ENCODE data around the gene CENPC. TPM values are rescaled to one million over a fixed set of nuclear protein-coding genes. Genes with fewer than 3 reads are reported as not detected.

The CENPC gene
- total and polyA plus RNA-seq, 2 donors (not counting 3 experiments of a cell fraction or from before 2014, with no cell fraction given) = 3.6 to 26.4 TPM

GRCh38 chr4:67475155-67475554 is 70.1 kb downstream of the CENPC start:
- H3K27ac ChIP-seq (ENCODE audit: insufficient read depth, low read depth, low read length) = no peak overlapping the region
- no peaks in the 10 kb centered on the region for H3K9me1 ChIP-seq (replicated peaks; ENCODE audit: control insufficient read depth, extremely low read depth, insufficient read depth, low read length)
- no peak for FAIRE-seq
- intact Hi-C loops (cut with micrococcal nuclease) (no loop called here), dilution Hi-C loops (cut with MboI; ENCODE audit: extremely low pct_ligation_motif_present, low sequenced_read_pairs) (no loop called here)
- no peak overlapping the region for H2AFZ ChIP-seq (ENCODE audit: low read depth, low read length)
- no peak for DNase-seq (ENCODE audit: low read depth, low spot score)
- no peaks in the 10 kb centered on the region for H3K4me1 ChIP-seq (ENCODE audit: control insufficient read depth, extremely low read depth, insufficient read depth, low read length)
- H3K9me3 ChIP-seq (replicated peaks; ENCODE audit: control insufficient read depth, insufficient read depth, low read length) = no peaks in the 10 kb centered on the region
- no peaks in the 10 kb centered on the region for H3K27me3 ChIP-seq (ENCODE audit: control insufficient read depth in 2 of 2, insufficient read depth in 2 of 2, low read length in 2 of 2)
- CTCF ChIA-PET = no interaction called here
- no peak overlapping the region for H3K9ac ChIP-seq (replicated peaks; ENCODE audit: extremely low read depth, insufficient read depth, low read length)
- H3K79me2 ChIP-seq (ENCODE audit: control insufficient read depth, insufficient read depth, low read length) = peaks cover 12% of the 10 kb centered on the region
- H3K4me3 ChIP-seq (replicated peaks in 1 of 3; ENCODE audit: insufficient read depth in 1 of 3, low read depth in 1 of 3, low read length in 3 of 3) = no peak overlapping the region
- TF ChIP-seq JUN (IDR thresholded peaks at IDR 0.05; ENCODE audit: borderline replicate concordance, insufficient read depth, insufficient read length, low read depth) (no peak), GATA2 (IDR thresholded peaks at IDR 0.05; ENCODE audit: insufficient read depth, insufficient read length, low read depth, low read length) (no peak), MAX (IDR thresholded peaks at IDR 0.05; ENCODE audit: insufficient read depth, insufficient read length) (no peak), EZH2 (IDR thresholded peaks at IDR 0.05; ENCODE audit: borderline replicate concordance, low read depth, low read length, severe bottlenecking) (no peak), POLR2AphosphoS5 (IDR thresholded peaks at IDR 0.05; ENCODE audit: insufficient read depth, low read depth, low read length) (no peak), POLR2A (IDR thresholded peaks at IDR 0.05; ENCODE audit: low read depth, low read length) (no peak), MYC (IDR thresholded peaks at IDR 0.05; ENCODE audit: low read depth, low read length) (no peak), FOS (IDR thresholded peaks at IDR 0.05; ENCODE audit: borderline replicate concordance, insufficient read depth, low read length) (no peak)
- TF ChIP-seq, protein P1, sequence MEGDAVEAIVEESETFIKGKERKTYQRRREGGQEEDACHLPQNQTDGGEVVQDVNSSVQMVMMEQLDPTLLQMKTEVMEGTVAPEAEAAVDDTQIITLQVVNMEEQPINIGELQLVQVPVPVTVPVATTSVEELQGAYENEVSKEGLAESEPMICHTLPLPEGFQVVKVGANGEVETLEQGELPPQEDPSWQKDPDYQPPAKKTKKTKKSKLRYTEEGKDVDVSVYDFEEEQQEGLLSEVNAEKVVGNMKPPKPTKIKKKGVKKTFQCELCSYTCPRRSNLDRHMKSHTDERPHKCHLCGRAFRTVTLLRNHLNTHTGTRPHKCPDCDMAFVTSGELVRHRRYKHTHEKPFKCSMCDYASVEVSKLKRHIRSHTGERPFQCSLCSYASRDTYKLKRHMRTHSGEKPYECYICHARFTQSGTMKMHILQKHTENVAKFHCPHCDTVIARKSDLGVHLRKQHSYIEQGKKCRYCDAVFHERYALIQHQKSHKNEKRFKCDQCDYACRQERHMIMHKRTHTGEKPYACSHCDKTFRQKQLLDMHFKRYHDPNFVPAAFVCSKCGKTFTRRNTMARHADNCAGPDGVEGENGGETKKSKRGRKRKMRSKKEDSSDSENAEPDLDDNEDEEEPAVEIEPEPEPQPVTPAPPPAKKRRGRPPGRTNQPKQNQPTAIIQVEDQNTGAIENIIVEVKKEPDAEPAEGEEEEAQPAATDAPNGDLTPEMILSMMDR (IDR thresholded peaks at IDR 0.05; ENCODE audit: extremely low read depth in 1 of 2, insufficient read depth in 1 of 2, low read depth in 1 of 2, low read length in 2 of 2) = no peak
- peaks cover 7 to 8% of the 10 kb centered on the region in 2 experiments for H3K36me3 ChIP-seq (ENCODE audit: control insufficient read depth in 2 of 2, extremely low read depth in 1 of 2, insufficient read depth in 2 of 2, low read length in 2 of 2)
- no TSS peak for BruUV-seq (replicated peaks)
- no peak overlapping the region for H3K4me2 ChIP-seq (ENCODE audit: insufficient read depth, low read length)
- H4K20me1 ChIP-seq (replicated peaks; ENCODE audit: control insufficient read depth, extremely low read depth, insufficient read depth, low read length) = no peaks in the 10 kb centered on the region
- POLR2A ChIA-PET = no interaction called here
